NB4 (cell line): ENCODE results near the gene CTNNA2.

ENCODE experiments used
- POLR2A ChIP-seq: IDR thresholded peaks from 2 replicates; pipeline ENCODE4 v1.6.1; 2011; ENCODE audit warnings: mild to moderate bottlenecking; ENCODE audit not compliant: insufficient read length; ENCODE audit errors: extremely low read depth
- TF ChIP-seq, protein P1 (sequence below): IDR thresholded peaks from one replicate; pipeline ENCODE4 v1.5.1; 2012; ENCODE audit warnings: low read depth, low read length
- TF ChIP-seq, protein P2 (sequence below): IDR thresholded peaks from 2 replicates; pipeline ENCODE4 v1.6.1; 2011; ENCODE audit warnings: low read depth, low read length

DNA sequence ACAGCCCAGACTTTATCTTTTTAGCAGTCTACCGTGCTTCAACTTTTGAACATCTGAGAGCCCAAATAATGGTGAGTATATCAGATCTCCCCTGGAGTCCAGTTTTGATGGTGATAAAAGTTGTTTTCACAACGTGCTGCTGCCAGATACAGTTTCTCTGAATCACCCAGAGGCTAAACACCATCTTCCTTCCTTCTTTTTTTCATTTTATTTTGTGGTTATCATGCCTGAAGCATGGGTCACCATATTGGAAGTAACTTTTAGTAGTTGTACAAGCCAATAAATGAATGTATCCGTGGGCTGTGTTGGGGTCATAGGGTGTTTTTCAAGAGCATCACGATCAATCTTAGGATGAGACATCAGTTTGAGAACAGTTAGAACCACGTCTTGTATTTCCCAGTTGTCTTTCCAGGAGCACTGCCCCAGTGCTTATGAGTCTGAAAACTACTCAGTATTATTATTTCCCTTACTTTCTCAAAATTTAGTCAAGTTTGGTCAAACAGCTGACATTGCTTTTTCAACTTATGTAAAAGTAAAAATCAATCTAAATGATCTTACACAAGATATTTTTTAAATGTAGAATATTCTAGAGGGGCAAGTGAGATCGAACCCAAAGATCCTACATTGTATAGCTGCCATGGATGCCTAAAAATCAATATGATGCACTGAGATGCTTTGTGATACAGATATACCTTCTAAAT is 311.4 kb downstream of the CTNNA2 start:
- TF ChIP-seq, protein P1, sequence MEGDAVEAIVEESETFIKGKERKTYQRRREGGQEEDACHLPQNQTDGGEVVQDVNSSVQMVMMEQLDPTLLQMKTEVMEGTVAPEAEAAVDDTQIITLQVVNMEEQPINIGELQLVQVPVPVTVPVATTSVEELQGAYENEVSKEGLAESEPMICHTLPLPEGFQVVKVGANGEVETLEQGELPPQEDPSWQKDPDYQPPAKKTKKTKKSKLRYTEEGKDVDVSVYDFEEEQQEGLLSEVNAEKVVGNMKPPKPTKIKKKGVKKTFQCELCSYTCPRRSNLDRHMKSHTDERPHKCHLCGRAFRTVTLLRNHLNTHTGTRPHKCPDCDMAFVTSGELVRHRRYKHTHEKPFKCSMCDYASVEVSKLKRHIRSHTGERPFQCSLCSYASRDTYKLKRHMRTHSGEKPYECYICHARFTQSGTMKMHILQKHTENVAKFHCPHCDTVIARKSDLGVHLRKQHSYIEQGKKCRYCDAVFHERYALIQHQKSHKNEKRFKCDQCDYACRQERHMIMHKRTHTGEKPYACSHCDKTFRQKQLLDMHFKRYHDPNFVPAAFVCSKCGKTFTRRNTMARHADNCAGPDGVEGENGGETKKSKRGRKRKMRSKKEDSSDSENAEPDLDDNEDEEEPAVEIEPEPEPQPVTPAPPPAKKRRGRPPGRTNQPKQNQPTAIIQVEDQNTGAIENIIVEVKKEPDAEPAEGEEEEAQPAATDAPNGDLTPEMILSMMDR, result no peak
- no peak for TF ChIP-seq POLR2A
- TF ChIP-seq, protein P2, sequence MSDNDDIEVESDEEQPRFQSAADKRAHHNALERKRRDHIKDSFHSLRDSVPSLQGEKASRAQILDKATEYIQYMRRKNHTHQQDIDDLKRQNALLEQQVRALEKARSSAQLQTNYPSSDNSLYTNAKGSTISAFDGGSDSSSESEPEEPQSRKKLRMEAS, result no peak
